ENCODE measurements around the gene WDR82. TPM values are rescaled to one million over a fixed set of nuclear protein-coding genes. Genes with fewer than 3 reads are reported as not detected.

WDR82 gene
- total and polyA plus RNA-seq, 9 of the 15 experiments (the other 6 are each of a cell fraction or from before 2014, with no cell fraction given) = 6.4 to 62.9 (median 37.1) TPM

DNA sequence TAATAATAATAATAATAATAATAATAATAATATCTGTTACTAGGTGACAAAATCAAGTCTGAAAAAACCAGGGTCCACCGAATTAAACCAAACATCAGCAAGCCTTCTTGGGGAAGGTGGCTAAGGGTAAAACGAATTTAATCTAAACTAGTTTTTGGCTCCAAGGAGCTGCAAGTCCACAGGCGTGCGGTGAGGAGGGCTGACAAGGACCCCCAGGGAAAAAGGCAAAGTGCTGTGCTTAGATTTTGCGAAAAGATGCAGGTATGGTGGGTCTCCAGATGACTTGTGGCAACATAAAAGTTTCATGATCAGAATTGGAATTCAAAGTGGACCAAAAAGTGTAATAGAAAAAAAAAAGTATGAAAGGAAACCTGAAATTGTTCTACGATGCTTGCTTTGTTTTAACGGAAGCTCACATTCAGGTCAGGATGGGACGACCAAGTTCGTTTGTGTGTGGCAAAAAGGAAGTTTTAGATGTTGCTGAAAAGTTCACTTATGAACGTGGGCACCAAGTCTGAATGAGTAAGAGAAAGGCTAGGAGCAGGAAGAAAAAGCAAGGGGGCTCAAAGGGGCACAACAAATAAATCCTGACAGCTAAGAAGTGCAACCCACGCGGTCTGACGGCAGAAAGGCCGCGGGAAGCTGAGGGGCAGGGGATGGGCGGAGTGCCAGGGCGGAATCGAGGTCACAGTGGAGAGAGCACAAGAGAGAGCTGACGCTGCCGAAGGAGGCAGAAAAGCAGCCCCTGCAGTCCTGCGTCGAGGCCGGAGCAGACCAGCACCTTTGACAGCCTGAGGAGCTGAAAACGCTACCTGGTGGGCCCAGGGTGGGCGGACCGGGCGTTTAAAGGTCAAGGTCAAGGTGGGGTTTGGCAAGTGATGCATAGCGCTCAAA is 1.1 kb downstream of the WDR82 start (continued):
- TF ChIP-seq MXI1 (IDR thresholded peaks at IDR 0.05; ENCODE audit: low read depth, low read length) (0 out of 2 replicates have a peak, but pooled peaks have one; percentile 58), BMI1 (IDR thresholded peaks at IDR 0.05; ENCODE audit: low read length) (no peak), GATAD2A (IDR thresholded peaks at IDR 0.05) (0 out of 2 replicates have a peak, but pooled peaks have one; percentile 36), DNMT1 (IDR thresholded peaks at IDR 0.05) (no peak), HDGF (IDR thresholded peaks at IDR 0.05) (peak; percentile 36; the same call in 1 of the 2 replicates), SUPT5H (IDR thresholded peaks at IDR 0.05) (no peak), RB1 (IDR thresholded peaks at IDR 0.05; ENCODE audit: low read depth) (peak; percentile 44; the same call in 1 of the 2 replicates), ZBTB7A (IDR thresholded peaks at IDR 0.05; ENCODE audit: borderline replicate concordance, control insufficient read depth, low read depth, low read length) (peak; percentile 29; the same call in 1 of the 2 replicates), POLR2AphosphoS5 (IDR thresholded peaks at IDR 0.05; ENCODE audit: control insufficient read depth, insufficient read depth, low read depth, low read length) (0 out of 2 replicates have a peak, but pooled peaks have one; percentile 44), CREM (IDR thresholded peaks at IDR 0.05; ENCODE audit: low read depth) (0 out of 2 replicates have a peak, but pooled peaks have one; percentile 20), PURB (CRISPR knock-in tag; IDR thresholded peaks at IDR 0.05; ENCODE audit: low read depth) (no peak), TAF1 (IDR thresholded peaks at IDR 0.05; ENCODE audit: control insufficient read depth, extremely low read depth, insufficient read depth, low read length, severe bottlenecking) (peak; percentile 19), MCM7 (IDR thresholded peaks at IDR 0.05) (no peak), CEBPG (CRISPR knock-in tag; IDR thresholded peaks at IDR 0.05) (0 out of 2 replicates have a peak, but pooled peaks have one; percentile 6), CEBPG (tag; conservative IDR thresholded peaks at IDR 0.05 in 1 of 2, IDR thresholded peaks at IDR 0.05 in 1 of 2) (no peak)
- TF ChIP-seq, protein P1, sequence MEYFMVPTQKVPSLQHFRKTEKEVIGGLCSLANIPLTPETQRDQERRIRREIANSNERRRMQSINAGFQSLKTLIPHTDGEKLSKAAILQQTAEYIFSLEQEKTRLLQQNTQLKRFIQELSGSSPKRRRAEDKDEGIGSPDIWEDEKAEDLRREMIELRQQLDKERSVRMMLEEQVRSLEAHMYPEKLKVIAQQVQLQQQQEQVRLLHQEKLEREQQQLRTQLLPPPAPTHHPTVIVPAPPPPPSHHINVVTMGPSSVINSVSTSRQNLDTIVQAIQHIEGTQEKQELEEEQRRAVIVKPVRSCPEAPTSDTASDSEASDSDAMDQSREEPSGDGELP (CRISPR knock-in tag; IDR thresholded peaks at IDR 0.05; ENCODE audit: borderline replicate concordance) = 0 out of 2 replicates have a peak, but pooled peaks have one; percentile 26
- TF ChIP-seq, protein P2, sequence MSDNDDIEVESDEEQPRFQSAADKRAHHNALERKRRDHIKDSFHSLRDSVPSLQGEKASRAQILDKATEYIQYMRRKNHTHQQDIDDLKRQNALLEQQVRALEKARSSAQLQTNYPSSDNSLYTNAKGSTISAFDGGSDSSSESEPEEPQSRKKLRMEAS (CRISPR knock-in tag; IDR thresholded peaks at IDR 0.05) = peak; percentile 42; the same call in 1 of the 2 replicates
- TF ChIP-seq, protein P3, sequence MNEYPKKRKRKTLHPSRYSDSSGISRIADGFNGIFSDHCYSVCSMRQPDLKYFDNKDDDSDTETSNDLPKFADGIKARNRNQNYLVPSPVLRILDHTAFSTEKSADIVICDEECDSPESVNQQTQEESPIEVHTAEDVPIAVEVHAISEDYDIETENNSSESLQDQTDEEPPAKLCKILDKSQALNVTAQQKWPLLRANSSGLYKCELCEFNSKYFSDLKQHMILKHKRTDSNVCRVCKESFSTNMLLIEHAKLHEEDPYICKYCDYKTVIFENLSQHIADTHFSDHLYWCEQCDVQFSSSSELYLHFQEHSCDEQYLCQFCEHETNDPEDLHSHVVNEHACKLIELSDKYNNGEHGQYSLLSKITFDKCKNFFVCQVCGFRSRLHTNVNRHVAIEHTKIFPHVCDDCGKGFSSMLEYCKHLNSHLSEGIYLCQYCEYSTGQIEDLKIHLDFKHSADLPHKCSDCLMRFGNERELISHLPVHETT (CRISPR knock-in tag; conservative IDR thresholded peaks at IDR 0.05 in 1 of 2, IDR thresholded peaks at IDR 0.05 in 1 of 2) = no peak
- TF ChIP-seq, protein P4, sequence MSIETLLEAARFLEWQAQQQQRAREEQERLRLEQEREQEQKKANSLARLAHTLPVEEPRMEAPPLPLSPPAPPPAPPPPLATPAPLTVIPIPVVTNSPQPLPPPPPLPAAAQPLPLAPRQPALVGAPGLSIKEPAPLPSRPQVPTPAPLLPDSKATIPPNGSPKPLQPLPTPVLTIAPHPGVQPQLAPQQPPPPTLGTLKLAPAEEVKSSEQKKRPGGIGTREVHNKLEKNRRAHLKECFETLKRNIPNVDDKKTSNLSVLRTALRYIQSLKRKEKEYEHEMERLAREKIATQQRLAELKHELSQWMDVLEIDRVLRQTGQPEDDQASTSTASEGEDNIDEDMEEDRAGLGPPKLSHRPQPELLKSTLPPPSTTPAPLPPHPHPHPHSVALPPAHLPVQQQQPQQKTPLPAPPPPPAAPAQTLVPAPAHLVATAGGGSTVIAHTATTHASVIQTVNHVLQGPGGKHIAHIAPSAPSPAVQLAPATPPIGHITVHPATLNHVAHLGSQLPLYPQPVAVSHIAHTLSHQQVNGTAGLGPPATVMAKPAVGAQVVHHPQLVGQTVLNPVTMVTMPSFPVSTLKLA (conservative IDR thresholded peaks at IDR 0.05) = peak in 1 of 2 experiments; percentile 64; a peak in 3 of 4 replicates
- TF ChIP-seq, protein P5, sequence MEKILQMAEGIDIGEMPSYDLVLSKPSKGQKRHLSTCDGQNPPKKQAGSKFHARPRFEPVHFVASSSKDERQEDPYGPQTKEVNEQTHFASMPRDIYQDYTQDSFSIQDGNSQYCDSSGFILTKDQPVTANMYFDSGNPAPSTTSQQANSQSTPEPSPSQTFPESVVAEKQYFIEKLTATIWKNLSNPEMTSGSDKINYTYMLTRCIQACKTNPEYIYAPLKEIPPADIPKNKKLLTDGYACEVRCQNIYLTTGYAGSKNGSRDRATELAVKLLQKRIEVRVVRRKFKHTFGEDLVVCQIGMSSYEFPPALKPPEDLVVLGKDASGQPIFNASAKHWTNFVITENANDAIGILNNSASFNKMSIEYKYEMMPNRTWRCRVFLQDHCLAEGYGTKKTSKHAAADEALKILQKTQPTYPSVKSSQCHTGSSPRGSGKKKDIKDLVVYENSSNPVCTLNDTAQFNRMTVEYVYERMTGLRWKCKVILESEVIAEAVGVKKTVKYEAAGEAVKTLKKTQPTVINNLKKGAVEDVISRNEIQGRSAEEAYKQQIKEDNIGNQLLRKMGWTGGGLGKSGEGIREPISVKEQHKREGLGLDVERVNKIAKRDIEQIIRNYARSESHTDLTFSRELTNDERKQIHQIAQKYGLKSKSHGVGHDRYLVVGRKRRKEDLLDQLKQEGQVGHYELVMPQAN (IDR thresholded peaks at IDR 0.05; ENCODE audit: borderline replicate concordance) = peak; percentile 50; the same call in 1 of the 2 replicates
